HG03103 (cell line): ENCODE measurements around the gene QARS1.
A peak's percentile ranks its signal among the peaks of the same experiment; 100 is the strongest.

Experiments used
- ATAC-seq: cut with Tn5 transposase; IDR thresholded peaks from one replicate; pipeline ENCODE4 v1.9.1; 2021; ENCODE audit warnings: low read depth; ENCODE audit not compliant: unreplicated experiment

Gene QARS1

DNA sequence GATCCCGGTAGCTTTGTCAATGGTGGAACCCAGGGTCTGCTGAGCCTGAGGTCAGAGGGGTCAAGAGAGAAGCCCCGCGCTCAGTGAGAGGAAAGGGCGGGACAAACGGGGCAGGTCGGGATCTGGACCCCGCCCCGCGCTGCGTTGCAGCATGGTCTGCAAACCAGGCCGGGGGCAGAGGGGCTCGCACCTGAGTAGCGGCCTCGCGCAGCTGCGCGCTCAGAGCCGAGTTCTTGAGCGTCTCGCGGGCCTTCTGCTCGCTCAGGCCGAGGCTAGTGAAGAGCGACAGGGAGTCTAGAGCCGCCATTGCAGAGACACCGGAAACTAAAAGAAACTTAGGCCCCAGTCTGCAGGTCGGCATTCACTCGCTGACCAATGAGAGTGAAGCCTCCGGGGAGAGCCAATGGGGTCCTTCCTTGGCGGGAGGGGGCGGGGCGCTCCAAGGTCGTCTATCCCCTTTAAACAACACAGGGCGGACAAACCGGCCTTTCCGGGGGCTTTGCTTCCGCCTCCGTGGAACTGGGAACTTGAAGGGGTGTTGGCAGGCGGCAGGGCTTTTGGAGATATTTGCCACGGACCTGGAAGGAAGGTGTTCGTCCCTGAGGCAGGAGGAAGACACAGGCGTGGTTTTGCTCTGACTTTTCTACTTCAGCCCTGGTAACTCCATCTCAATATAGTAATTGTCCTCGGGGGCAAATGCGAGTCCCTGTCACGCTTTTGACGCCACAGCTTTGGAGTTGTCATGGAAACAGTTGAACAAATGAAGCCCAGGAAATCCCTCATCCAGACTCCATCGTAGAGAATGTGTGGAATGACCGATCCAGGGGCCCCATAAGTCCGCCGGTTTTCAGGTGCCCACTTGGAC lies at the start of gene QARS1:
TSS of gene QARS1 (minus strand) at position 331 of the 865 bp plus-strand sequence. CDS start at position 307, 24 bp downstream.
- ATAC-seq = peak; percentile 85

DNA sequence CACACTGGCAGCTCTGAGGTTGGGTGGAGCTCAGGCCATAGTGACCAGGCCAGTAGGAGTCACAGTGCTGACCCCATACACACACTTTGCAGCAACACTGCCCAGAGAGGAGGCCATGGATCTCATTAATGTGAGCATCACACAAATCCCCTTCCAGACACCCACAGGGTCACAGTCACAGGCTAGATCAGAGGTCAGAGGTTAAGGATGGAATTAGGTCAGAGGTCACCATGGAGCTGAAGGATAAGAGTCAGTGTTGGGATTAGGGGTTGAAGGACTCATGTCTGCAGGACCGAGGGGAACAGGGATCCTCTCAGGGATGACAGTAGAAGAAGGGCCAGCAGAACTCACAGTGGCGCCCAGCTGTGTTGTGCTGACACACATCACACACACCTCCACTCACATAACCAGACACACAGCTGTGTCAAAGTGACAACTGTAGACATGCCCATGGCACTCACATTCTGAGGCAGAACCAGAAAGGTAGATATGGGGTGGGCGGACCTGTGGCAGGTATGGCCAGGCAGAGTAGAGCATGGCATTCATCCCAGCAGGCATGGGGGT lies 48.9 kb upstream of the QARS1 start:
- no peak for ATAC-seq

DNA sequence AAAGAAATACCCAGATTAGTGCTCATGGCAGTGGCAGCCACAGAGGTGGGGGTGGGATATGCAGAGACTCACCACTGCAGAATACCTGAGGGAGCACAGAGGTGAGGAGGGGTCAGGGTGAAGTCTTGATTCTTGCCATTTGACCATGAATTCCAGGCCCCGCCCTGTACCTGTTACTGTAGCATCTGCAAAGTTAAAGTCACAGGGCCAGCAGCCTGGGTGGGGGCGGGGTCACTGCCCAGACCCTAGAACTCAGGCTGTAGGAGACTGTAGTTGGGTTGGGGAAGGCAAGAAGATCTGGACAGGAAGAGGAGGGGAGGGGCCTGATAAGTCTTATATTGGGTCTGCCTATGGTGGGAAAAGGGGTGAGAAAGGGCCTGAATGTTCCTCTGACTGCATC lies 47.1 kb upstream of the QARS1 start:
- ATAC-seq = no peak

DNA sequence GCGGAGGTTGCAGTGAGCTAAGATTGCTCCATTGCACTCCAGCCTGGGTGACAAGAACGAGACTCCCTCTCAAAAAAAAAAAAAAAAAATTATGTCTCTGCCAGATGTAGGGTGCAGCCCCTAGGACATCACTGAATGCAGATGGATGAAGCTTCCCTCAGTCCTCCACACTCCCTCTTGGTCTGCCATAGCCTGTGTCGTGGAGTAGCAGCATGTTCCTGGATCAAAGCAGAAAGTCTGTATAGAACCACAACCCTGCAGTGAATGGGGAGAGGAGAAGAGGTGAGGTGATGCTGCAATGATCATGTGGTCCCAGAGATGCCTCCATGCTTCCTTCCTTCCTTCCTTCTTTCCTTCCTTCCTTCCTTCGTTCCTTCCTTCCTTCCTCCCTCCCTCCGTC lies 43.6 kb upstream of the QARS1 start:
- no peak for ATAC-seq

GRCh38 chr3:49140080-49140479 lies 35.5 kb upstream of the QARS1 start:
- ATAC-seq = no peak

GRCh38 chr3:49135499-49135898 lies 30.9 kb upstream of the QARS1 start:
- no peak for ATAC-seq

GRCh38 chr3:49134471-49135265 lies 30.1 kb upstream of the QARS1 start:
- ATAC-seq = no peak

DNA sequence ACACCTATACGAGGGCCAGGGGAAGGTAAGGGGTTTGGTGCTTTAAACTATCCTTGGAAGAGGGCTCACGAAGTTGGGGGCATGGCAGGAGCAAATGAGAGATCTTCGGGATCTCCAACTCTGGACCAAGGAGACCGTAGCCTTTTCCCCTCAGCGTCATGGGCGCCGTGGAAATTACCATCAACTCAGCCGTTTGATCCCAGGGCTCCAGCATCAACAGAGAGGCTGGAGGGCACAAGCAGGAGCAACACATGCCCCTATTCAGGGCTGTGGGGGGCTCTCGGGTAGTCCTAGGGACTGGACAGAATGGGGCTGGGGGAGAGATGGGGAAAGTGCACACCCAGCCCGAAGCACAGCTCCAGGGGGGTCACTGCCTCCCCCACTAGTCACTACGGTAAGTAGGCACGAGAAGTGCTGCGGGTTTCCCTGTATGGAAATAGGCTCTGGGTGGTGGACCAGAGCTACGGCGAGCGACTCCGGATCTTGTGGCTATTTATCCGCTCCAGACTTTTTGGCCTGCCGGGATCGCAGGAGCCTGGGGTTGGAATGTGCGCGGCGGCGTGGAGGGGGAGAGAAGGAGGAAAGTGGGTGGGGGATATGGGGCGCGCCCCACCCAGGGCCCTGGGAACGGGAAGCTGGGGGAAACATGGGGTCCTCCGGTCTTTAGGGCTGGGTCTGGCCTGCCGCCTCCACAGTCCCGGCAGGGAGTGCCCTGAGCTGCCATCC lies 28.8 kb upstream of the QARS1 start:
- no peak for ATAC-seq

GRCh38 chr3:49132437-49133225 lies 28.1 kb upstream of the QARS1 start, which contains the start of gene LAMB2:
TSS of gene LAMB2 (minus strand) at chr3:49133050. CDS start at chr3:49132867, 183 bp downstream.
- ATAC-seq = no peak

- ATAC-seq = no peak
Observed at GRCh38 chr3:49132073-49132436, 27.5 kb upstream of the QARS1 start.

DNA sequence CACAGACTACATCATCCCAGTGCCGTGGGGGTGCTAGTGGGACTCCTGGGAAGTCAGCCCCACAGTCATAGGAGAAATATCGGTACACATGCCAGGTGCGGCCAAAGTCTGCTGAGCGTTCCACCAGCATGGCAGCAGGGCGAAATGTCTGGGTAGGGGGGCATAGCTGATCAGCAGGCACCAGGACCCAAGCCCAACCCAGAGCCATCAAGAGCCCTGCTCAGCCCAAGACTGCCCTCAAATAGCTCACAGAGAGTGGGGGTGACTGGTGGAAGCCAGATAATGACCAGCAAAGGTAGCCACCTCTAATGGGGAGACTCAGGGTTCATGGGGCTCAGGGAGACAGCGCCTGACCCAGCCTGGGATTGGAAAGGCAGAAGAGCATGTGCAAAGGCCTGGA lies 27.0 kb upstream of the QARS1 start:
- ATAC-seq = no peak

- no peak for ATAC-seq
Observed at GRCh38 chr3:49131040-49131439, 26.5 kb upstream of the QARS1 start.

DNA sequence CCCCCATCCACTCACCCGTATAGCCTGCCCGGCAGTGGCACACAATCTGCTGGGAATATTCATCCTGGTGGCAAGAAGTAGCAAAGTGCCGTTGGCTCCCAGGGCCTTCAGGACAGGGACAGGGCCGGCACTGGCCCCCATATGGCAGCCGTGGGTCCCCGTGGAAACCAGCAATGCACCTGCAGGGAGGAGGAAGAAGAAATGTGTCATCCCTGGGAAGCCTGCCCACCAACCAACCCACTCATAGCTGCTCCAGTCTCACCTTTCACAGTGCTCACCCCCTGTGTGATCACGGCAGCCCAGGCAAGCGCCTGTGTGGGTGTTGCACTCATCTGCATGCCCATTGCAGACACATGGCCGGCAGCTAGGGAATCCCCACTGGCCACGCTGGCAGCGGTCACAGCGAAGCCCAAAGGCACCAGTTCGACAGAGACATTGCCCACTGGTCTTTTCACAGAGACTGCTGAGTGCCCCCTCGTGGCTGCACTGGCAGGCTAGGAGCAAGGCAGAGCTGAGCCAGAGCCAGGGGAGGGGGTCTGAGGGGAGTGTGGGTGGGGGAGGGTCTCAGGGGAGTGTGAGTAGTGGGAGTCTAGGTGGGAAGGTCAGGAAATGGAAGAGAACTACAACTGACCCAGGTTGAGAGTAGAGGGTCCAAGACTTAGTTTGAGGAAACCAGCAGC lies 20.6 kb upstream of the QARS1 start:
- ATAC-seq = no peak

DNA sequence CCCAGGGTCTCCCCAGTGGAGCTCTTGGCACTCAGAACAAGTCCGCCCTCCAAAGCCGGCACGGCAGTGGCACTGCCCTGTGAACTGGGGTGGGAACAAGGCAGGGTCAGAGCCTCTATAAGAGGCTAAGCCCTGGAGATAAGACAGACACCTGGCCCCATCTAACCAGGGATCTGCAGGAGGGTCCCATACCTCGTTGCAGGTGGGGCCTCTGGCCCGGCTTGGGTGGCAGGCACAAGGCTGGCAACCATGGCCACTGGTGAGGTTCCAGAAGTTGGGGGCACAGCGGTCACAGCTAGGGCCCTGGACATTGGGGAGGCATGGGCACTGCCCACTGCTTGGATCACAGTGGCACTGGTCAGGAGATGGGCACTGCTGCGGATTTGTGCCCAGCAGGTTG lies 19.6 kb upstream of the QARS1 start:
- no peak for ATAC-seq

DNA sequence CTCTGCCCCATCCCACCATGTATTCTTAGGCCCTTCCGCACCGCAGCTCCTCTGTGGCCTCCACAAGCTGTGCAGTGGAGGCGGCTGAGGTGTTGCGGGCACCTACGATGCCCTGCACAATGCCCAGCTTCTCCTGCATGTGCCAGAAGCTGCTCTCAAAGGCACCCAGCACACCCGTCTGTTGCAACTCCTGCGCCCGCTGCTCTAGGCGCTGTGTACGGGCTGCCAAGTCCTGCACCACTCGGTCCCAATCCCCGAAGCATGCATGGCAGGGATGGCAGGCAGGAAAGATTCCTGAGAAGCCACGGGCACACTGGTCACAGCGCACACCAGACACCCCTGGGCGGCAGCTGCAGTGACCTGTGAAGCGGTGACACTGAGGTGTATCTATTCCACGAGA lies 19.1 kb upstream of the QARS1 start:
- no peak for ATAC-seq

DNA sequence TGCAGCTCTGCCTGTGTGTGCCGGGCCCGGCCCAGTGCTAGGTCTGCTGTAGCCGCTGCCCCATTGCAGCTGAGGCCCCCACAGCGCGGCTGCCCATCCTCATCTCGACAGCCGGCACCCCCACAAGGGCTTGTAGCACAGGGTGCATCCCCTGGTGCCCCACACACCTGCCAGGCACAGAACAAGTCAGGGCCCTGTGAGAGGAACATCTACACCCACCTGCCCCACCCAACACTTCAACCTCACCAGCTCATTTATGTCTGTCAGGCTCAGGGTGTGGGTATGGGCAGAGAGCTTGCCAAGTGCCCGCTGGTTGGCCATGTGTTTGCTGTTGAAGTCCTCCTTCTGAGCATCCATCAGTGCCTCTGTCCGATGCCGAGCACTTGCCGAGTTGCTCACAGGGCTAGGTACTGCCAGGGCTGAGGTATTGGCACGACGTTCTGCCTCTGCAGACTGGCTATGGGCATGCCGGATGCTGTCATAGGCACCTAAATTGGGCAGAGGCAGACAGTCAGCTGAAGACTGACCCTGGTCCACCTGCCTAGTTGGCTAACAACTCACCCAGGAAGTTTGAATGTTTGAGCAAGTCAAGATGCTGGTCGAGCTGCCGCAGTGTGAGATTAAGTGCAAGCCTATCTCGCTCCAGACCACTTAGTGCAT lies 18.5 kb upstream of the QARS1 start:
- ATAC-seq = no peak

DNA sequence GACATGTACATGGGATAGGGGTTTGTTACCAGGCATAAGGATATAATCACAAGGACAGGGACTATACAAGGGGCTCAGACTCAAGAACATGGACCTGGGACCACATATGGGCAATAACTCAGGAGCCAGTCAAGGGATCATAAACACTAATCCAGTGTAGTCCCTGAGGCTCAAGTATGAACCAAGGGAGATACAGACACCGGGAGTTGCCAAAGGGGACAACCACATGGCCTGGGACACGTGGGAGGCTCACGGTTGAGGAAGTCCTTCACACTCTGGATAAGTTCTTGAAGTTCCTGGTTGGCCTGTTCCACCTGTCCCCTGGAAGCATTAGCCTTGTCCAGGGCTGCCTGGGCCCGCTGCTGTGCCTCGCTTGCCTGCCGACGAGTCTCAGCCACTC lies 17.9 kb upstream of the QARS1 start:
- no peak for ATAC-seq

GRCh38 chr3:49122022-49122421 lies 17.5 kb upstream of the QARS1 start:
- no peak for ATAC-seq
